ENCODE data around the gene UTP14A. TPM values are rescaled to one million over a fixed set of nuclear protein-coding genes. Genes with fewer than 3 reads are reported as not detected.
A peak's percentile ranks its signal among the peaks of the same experiment; 100 is the strongest.
"Not testable (repeated sequence)": the region's sequence is repeated elsewhere in the genome, so short reads cannot be mapped to it uniquely, and the experiment has no call there.

UTP14A gene
- total RNA-seq: 6.9 TPM
- long read RNA-seq, transcript UTP14A-201 (15 exons, 2,488 nt): major isoform, 28 of 31 reads
- long read RNA-seq, partial matches to known transcripts: 0 of 31 reads
- long read RNA-seq, other reads (novel, unspliced or antisense): 3 of 31 reads

GRCh38 chrX:129905787-129906580, at the start of gene UTP14A:
TSS of gene UTP14A (plus strand) at chrX:129906164. CDS start at chrX:129906211, 47 bp downstream.
- DNase-seq (peak; percentile 93), ATAC-seq (ENCODE audit: poor library complexity) (peak; percentile 100)
- intact Hi-C loops (cut with DNase I): loop anchor here (10.0 kb wide), 1 partner anchor 301 kb away; no protein-coding TSS in a partner anchor

- intact Hi-C loops (cut with DNase I); ATAC-seq (ENCODE audit: poor library complexity); DNase-seq: not testable (repeated sequence)
Observed at GRCh38 chrX:129859134-129859533, 46.8 kb upstream of the UTP14A start.

- ATAC-seq (ENCODE audit: poor library complexity); intact Hi-C loops (cut with DNase I): not testable (repeated sequence)
Observed at GRCh38 chrX:129866321-129866720, 39.6 kb upstream of the UTP14A start.

GRCh38 chrX:129872524-129872923, 33.4 kb upstream of the UTP14A start:
- ATAC-seq (ENCODE audit: poor library complexity) (no peak), DNase-seq (no peak)
- intact Hi-C loops (cut with DNase I): no loop called here

More at GRCh38 chrX:129866321-129866720, 39.6 kb upstream of the UTP14A start:
- not testable (repeated sequence) for DNase-seq

- ATAC-seq (ENCODE audit: poor library complexity): no peak
- intact Hi-C loops (cut with DNase I): no loop called here
- no peak for DNase-seq
Observed at GRCh38 chrX:129875669-129876068, 30.3 kb upstream of the UTP14A start.

- intact Hi-C loops (cut with DNase I): no loop called here
- no peak for ATAC-seq (ENCODE audit: poor library complexity)
- no peak for DNase-seq
Observed at GRCh38 chrX:129876771-129877305, 29.1 kb upstream of the UTP14A start.

GRCh38 chrX:129877401-129877800, 28.6 kb upstream of the UTP14A start:
- ATAC-seq (ENCODE audit: poor library complexity) (no peak), DNase-seq (no peak)
- intact Hi-C loops (cut with DNase I): no loop called here

- ATAC-seq (ENCODE audit: poor library complexity) (no peak), DNase-seq (no peak)
- intact Hi-C loops (cut with DNase I): loop anchor here (10.0 kb wide), 1 partner anchor 295 kb away; no protein-coding TSS in a partner anchor
Observed at GRCh38 chrX:129900054-129900453, 5.9 kb upstream of the UTP14A start.

- ATAC-seq (ENCODE audit: poor library complexity) (no peak), DNase-seq (no peak)
- intact Hi-C loops (cut with DNase I): loop anchor here (10.0 kb wide), 1 partner anchor 304 kb away; no protein-coding TSS in a partner anchor
Observed at GRCh38 chrX:129908636-129909035, 2.7 kb downstream of the UTP14A start.

- DNase-seq (peak; percentile 53), ATAC-seq (ENCODE audit: poor library complexity) (peak; percentile 96)
- intact Hi-C loops (cut with DNase I): loop anchor here (5.0 kb wide), 1 partner anchor 137 kb away; no protein-coding TSS in a partner anchor
Observed at GRCh38 chrX:129925305-129926092, 19.5 kb downstream of the UTP14A start.

- intact Hi-C loops (cut with DNase I): no loop called here
- no peak for ATAC-seq (ENCODE audit: poor library complexity)
- peak; percentile 42 for DNase-seq
Observed at GRCh38 chrX:129930941-129931410, 25.0 kb downstream of the UTP14A start.

GRCh38 chrX:129931411-129932015, 25.5 kb downstream of the UTP14A start:
- DNase-seq (peak; percentile 94), ATAC-seq (ENCODE audit: poor library complexity) (peak; percentile 94)
- intact Hi-C loops (cut with DNase I): no loop called here

- DNase-seq (peak; percentile 95), ATAC-seq (ENCODE audit: poor library complexity) (peak; percentile 88)
- intact Hi-C loops (cut with DNase I): no loop called here
Observed at GRCh38 chrX:129932016-129932820, 26.3 kb downstream of the UTP14A start.

- DNase-seq (peak; percentile 54), ATAC-seq (ENCODE audit: poor library complexity) (no peak)
- intact Hi-C loops (cut with DNase I): no loop called here
Observed at GRCh38 chrX:129932821-129933321, 26.9 kb downstream of the UTP14A start.

GRCh38 chrX:129933700-129934099, 27.7 kb downstream of the UTP14A start:
- intact Hi-C loops (cut with DNase I): no loop called here
- DNase-seq (no peak), ATAC-seq (ENCODE audit: poor library complexity) (no peak)

GRCh38 chrX:129934461-129934860, 28.5 kb downstream of the UTP14A start:
- ATAC-seq (ENCODE audit: poor library complexity) (no peak), DNase-seq (no peak)
- intact Hi-C loops (cut with DNase I): no loop called here

- DNase-seq (no peak), ATAC-seq (ENCODE audit: poor library complexity) (no peak)
- intact Hi-C loops (cut with DNase I): no loop called here
Observed at GRCh38 chrX:129934952-129935351, 29.0 kb downstream of the UTP14A start.

Measured in Right ventricle myocardium superior (tissue), 1 donor.